ENCODE measurements around the gene PCK1. TPM values are rescaled to one million over a fixed set of nuclear protein-coding genes. Genes with fewer than 3 reads are reported as not detected.

Gene PCK1
- total RNA-seq, 4 donors from 2014 or later: 2.2 to 6.3 (median 5.2) TPM

DNA sequence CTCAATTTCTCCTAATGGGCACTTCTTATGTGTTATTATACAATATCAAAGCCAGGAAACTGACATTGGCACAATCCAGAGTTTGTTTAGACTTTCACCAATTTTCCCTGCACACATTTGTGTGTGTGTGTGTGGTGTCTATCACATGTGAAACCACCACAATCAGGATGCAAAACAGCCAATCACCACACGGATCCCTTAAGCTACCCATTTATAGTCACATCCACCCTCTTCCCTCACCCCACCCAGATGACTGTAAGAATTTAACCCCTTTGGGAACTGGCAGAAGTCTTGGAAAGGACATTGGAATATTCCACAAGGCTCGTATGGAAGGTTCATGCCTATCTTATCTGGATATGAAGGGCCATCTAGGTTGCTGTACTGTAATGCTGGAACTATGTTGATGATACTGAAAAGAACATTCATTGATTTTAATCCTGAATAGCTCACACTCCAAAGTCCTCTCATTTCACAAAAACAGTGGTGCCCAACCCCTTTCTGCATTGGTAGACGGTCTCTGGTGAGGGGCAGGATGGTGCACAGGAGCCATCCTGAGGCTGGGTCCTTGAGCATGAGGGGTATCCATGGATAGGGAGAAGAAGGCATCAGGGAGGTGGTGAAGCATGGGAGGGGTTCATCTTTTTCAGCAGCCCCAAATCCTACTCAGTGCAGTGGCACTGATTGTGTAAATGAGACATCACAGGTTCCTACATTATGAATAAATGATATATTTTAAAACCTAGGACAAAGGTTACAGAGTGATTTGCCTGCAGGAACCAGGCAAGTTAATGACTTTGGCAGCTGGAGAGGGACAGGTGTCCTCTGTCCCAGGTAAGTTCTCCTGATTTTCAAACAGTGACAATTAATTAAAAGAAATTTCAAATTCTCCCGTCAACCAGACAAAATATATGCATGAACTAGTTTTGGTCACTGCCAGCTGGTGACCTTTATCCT is 23.9 kb upstream of the PCK1 start:
- WGBS: 77% methylated on average over 4 of the region's 4 CpGs
- Histone ChIP-seq H3K4me3 (no peak overlapping the region), H3K9me3 (no peaks in the 10 kb centered on the region), H3K27me3 (peaks cover 33% of the 10 kb centered on the region), H3K36me3 (no peaks in the 10 kb centered on the region), H3K4me1 (no peaks in the 10 kb centered on the region), H3K27ac (no peak overlapping the region)
- TF ChIP-seq EP300 (IDR thresholded peaks at IDR 0.05) (no peak), POLR2A (IDR thresholded peaks at IDR 0.05) (no peak), POLR2AphosphoS5 (IDR thresholded peaks at IDR 0.05) (no peak)
- TF ChIP-seq, protein P1, sequence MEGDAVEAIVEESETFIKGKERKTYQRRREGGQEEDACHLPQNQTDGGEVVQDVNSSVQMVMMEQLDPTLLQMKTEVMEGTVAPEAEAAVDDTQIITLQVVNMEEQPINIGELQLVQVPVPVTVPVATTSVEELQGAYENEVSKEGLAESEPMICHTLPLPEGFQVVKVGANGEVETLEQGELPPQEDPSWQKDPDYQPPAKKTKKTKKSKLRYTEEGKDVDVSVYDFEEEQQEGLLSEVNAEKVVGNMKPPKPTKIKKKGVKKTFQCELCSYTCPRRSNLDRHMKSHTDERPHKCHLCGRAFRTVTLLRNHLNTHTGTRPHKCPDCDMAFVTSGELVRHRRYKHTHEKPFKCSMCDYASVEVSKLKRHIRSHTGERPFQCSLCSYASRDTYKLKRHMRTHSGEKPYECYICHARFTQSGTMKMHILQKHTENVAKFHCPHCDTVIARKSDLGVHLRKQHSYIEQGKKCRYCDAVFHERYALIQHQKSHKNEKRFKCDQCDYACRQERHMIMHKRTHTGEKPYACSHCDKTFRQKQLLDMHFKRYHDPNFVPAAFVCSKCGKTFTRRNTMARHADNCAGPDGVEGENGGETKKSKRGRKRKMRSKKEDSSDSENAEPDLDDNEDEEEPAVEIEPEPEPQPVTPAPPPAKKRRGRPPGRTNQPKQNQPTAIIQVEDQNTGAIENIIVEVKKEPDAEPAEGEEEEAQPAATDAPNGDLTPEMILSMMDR (IDR thresholded peaks at IDR 0.05): no peak
- no peak for DNase-seq (ENCODE audit: low spot score in 2 of 2)

DNA sequence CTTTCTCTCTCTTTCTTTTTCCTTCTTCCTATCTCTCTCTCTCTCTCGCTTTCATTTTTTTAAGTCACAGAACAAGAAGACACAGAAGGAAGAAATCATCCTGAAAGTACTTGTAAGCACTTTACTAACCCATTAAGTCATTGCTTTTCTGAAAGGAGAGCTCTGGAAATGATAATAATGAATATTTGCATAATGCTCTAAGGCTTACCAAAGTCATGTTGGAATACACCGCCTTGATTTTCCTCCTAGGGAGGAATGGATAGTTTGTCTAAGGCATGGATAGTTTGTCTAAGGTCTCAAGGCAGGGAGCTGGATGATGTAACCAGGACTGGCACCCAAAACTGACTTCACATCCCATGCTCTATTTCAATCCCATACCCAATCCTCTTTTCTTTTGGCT is 23.1 kb upstream of the PCK1 start:
- peaks cover 33% of the 10 kb centered on the region for H3K27me3 ChIP-seq
- H3K4me1 ChIP-seq: no peaks in the 10 kb centered on the region
- no peak for DNase-seq (ENCODE audit: low spot score in 2 of 2)
- no peak overlapping the region for H3K4me3 ChIP-seq
- H3K9me3 ChIP-seq: no peaks in the 10 kb centered on the region
- no peak overlapping the region for H3K27ac ChIP-seq
- H3K36me3 ChIP-seq: no peaks in the 10 kb centered on the region
- no peak for TF ChIP-seq EP300 (IDR thresholded peaks at IDR 0.05)
- TF ChIP-seq POLR2A (IDR thresholded peaks at IDR 0.05): no peak
- no peak for TF ChIP-seq POLR2AphosphoS5 (IDR thresholded peaks at IDR 0.05)
- TF ChIP-seq, protein P1 (IDR thresholded peaks at IDR 0.05): no peak
- WGBS: 59% methylated on average over 2 of the region's 2 CpGs

DNA sequence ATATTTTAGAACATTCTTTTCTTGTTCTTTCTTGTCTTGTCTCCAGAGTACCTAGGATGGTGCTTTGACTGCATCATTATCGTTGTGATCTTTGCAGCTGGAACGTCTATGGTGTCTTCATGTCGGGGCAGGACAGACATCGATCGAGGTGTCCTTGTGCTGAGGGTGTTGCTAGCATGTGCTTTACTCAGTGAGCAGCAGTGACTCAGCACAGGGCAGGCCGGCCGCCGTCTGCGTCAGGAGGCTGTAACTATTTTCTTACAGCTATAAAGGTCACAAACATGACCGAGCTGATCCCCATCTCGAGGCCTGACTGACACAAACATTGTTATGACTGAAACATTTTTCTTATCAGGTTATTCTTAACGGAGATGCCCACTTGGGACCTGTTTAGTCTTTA is 21.0 kb upstream of the PCK1 start:
- Histone ChIP-seq H3K36me3 (no peaks in the 10 kb centered on the region), H3K4me3 (no peak overlapping the region), H3K4me1 (peaks cover 6% of the 10 kb centered on the region), H3K27me3 (peaks cover 25% of the 10 kb centered on the region), H3K27ac (no peak overlapping the region), H3K9me3 (no peaks in the 10 kb centered on the region)
- no peak for DNase-seq (ENCODE audit: low spot score in 2 of 2)
- TF ChIP-seq, protein P1 (IDR thresholded peaks at IDR 0.05): no peak
- no peak for TF ChIP-seq EP300 (IDR thresholded peaks at IDR 0.05)
- no peak for TF ChIP-seq POLR2AphosphoS5 (IDR thresholded peaks at IDR 0.05)
- no peak for TF ChIP-seq POLR2A (IDR thresholded peaks at IDR 0.05)
- 89% methylated on average over 12 of the region's 12 CpGs for WGBS

DNA sequence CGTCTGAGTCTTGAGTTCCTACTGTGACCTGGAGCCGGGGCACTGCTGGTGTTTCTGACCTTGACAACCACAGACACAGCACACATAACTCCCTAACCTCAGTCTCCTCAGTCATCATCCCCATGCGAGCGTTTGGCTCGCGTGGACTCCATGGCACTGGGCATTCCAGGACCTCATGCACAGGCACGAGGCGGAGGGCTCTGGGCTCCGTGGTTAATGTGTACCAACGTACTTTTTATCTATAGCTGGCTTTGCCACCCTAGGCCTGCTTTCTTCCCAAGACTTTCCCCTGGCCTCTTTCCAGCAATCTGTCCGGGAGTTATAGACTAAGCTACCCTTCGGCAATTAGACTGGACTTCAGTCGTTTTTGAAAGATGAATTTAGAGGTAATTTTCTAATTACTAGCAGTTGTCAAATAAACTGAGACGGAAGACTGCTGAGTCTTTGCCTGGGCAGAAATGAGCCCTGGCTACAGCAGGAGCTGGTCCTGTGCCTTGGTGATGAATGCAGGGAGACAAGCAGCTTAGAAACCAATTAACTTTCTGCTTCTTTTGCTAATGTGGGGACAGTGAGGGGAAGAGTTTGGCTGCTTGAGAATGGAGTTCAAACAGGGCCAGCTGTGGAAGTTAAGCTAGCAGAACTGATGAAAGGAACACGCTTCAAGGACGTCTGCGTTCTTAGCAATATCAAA is 19.9 kb upstream of the PCK1 start:
- WGBS: 77% methylated on average over 17 of the region's 17 CpGs
- H3K4me3 ChIP-seq: no peak overlapping the region
- H3K9me3 ChIP-seq: no peaks in the 10 kb centered on the region
- TF ChIP-seq, protein P1 (IDR thresholded peaks at IDR 0.05): no peak
- TF ChIP-seq EP300 (IDR thresholded peaks at IDR 0.05) (no peak), POLR2A (IDR thresholded peaks at IDR 0.05) (no peak), POLR2AphosphoS5 (IDR thresholded peaks at IDR 0.05) (no peak)
- H3K4me1 ChIP-seq: peaks cover 6% of the 10 kb centered on the region
- no peaks in the 10 kb centered on the region for H3K36me3 ChIP-seq
- H3K27ac ChIP-seq: no peak overlapping the region
- DNase-seq (ENCODE audit: low spot score in 2 of 2): no peak
- H3K27me3 ChIP-seq: peaks cover 21% of the 10 kb centered on the region

DNA sequence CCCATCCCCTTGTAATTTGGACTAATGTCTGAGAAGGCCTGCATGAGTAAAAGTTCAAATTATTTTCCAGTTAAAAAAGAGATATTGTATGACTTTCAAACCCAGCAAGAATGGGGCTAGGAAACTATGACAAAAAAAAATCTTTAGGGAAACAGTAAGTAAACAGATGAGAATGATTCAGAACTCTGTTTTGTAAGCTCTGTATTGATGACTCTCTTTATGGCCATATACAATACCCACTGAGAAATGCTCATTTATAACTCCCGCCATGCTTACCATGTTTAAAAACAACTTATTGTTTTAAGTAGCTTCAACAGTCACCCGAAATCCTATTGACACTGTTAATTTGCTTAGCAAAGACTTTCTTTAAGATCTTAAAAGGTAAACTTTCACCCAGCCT is 17.2 kb upstream of the PCK1 start:
- Histone ChIP-seq H3K27me3 (peaks cover 6% of the 10 kb centered on the region), H3K36me3 (no peaks in the 10 kb centered on the region), H3K9me3 (no peaks in the 10 kb centered on the region), H3K4me3 (no peak overlapping the region), H3K4me1 (peaks cover 6% of the 10 kb centered on the region), H3K27ac (no peak overlapping the region)
- no peak for DNase-seq (ENCODE audit: low spot score in 2 of 2)
- TF ChIP-seq EP300 (IDR thresholded peaks at IDR 0.05) (no peak), POLR2AphosphoS5 (IDR thresholded peaks at IDR 0.05) (no peak), POLR2A (IDR thresholded peaks at IDR 0.05) (no peak)
- TF ChIP-seq, protein P1 (IDR thresholded peaks at IDR 0.05): no peak
- 89% methylated on average over 2 of the region's 2 CpGs for WGBS

All from suprapubic skin (tissue), 4 donors.